Measurements from ENCODE around the gene PCSK2. TPM values are rescaled to one million over a fixed set of nuclear protein-coding genes. Genes with fewer than 3 reads are reported as not detected.

PCSK2 gene
- total RNA-seq, 1 donor from 2014 or later, result 1.0 TPM

GRCh38 chr20:17394411-17394810 lies 167.6 kb downstream of the PCSK2 start:
- Mint-ChIP-seq H3K36me3 (ENCODE audit: low read depth, unreplicated experiment) (no peaks in the 10 kb centered on the region), H3K27ac (ENCODE audit: unreplicated experiment) (no peak overlapping the region), H3K4me1 (ENCODE audit: unreplicated experiment) (no peaks in the 10 kb centered on the region), H3K4me3 (ENCODE audit: unreplicated experiment) (no peak overlapping the region), H3K9me3 (ENCODE audit: unreplicated experiment) (no peaks in the 10 kb centered on the region), H3K27me3 (ENCODE audit: unreplicated experiment) (no peaks in the 10 kb centered on the region)
- no peak for TF ChIP-seq CTCF (IDR thresholded peaks at IDR 0.05; ENCODE audit: unreplicated experiment)
- no peak for DNase-seq (ENCODE audit: low spot score)

GRCh38 chr20:17395729-17396128 lies 168.9 kb downstream of the PCSK2 start:
- DNase-seq (ENCODE audit: low spot score), result no peak
- no peaks in the 10 kb centered on the region for H3K36me3 Mint-ChIP-seq (ENCODE audit: low read depth, unreplicated experiment)
- no peak overlapping the region for H3K27ac Mint-ChIP-seq (ENCODE audit: unreplicated experiment)
- no peak for TF ChIP-seq CTCF (IDR thresholded peaks at IDR 0.05; ENCODE audit: unreplicated experiment)
- no peaks in the 10 kb centered on the region for H3K27me3 Mint-ChIP-seq (ENCODE audit: unreplicated experiment)
- H3K9me3 Mint-ChIP-seq (ENCODE audit: unreplicated experiment), result no peaks in the 10 kb centered on the region
- H3K4me1 Mint-ChIP-seq (ENCODE audit: unreplicated experiment), result no peaks in the 10 kb centered on the region
- no peak overlapping the region for H3K4me3 Mint-ChIP-seq (ENCODE audit: unreplicated experiment)

- Mint-ChIP-seq H3K36me3 (ENCODE audit: low read depth, unreplicated experiment) (no peaks in the 10 kb centered on the region), H3K27ac (ENCODE audit: unreplicated experiment) (no peak overlapping the region), H3K4me3 (ENCODE audit: unreplicated experiment) (no peak overlapping the region), H3K9me3 (ENCODE audit: unreplicated experiment) (no peaks in the 10 kb centered on the region), H3K4me1 (ENCODE audit: unreplicated experiment) (no peaks in the 10 kb centered on the region), H3K27me3 (ENCODE audit: unreplicated experiment) (no peaks in the 10 kb centered on the region)
- DNase-seq (ENCODE audit: low spot score), result no peak
- no peak for TF ChIP-seq CTCF (IDR thresholded peaks at IDR 0.05; ENCODE audit: unreplicated experiment)
These were observed 172.6 kb downstream of the PCSK2 start for GRCh38 chr20:17399303-17399985.

GRCh38 chr20:17403461-17403860 lies 176.6 kb downstream of the PCSK2 start:
- Mint-ChIP-seq H3K27me3 (ENCODE audit: unreplicated experiment) (peaks cover 2% of the 10 kb centered on the region), H3K27ac (ENCODE audit: unreplicated experiment) (no peak overlapping the region), H3K4me3 (ENCODE audit: unreplicated experiment) (no peak overlapping the region), H3K4me1 (ENCODE audit: unreplicated experiment) (no peaks in the 10 kb centered on the region), H3K9me3 (ENCODE audit: unreplicated experiment) (no peaks in the 10 kb centered on the region), H3K36me3 (ENCODE audit: low read depth, unreplicated experiment) (no peaks in the 10 kb centered on the region)
- no peak for DNase-seq (ENCODE audit: low spot score)
- TF ChIP-seq CTCF (IDR thresholded peaks at IDR 0.05; ENCODE audit: unreplicated experiment), result no peak

GRCh38 chr20:17406051-17406590 lies 179.3 kb downstream of the PCSK2 start:
- peaks cover 2% of the 10 kb centered on the region for H3K27me3 Mint-ChIP-seq (ENCODE audit: unreplicated experiment)
- H3K9me3 Mint-ChIP-seq (ENCODE audit: unreplicated experiment), result no peaks in the 10 kb centered on the region
- no peak for DNase-seq (ENCODE audit: low spot score)
- no peaks in the 10 kb centered on the region for H3K36me3 Mint-ChIP-seq (ENCODE audit: low read depth, unreplicated experiment)
- no peak overlapping the region for H3K4me3 Mint-ChIP-seq (ENCODE audit: unreplicated experiment)
- no peaks in the 10 kb centered on the region for H3K4me1 Mint-ChIP-seq (ENCODE audit: unreplicated experiment)
- H3K27ac Mint-ChIP-seq (ENCODE audit: unreplicated experiment), result no peak overlapping the region
- TF ChIP-seq CTCF (IDR thresholded peaks at IDR 0.05; ENCODE audit: unreplicated experiment), result no peak
